Breast epithelium (tissue), 4 donors: ENCODE data around the gene NAALADL2. TPM values are rescaled to one million over a fixed set of nuclear protein-coding genes. Genes with fewer than 3 reads are reported as not detected.
"Not testable (repeated sequence)": the region's sequence is repeated elsewhere in the genome, so short reads cannot be mapped to it uniquely, and the experiment has no call there.

ENCODE experiments used
- DNase-seq, 2 donors: peaks; one replicate each; pipeline ENCODE4 v3.0.0-alpha.2; 2019; ENCODE audit warnings: low spot score in 2 of 2
- H3K27ac ChIP-seq, 2 donors: fragments of 200-600 bp; sonication (generic) in 1 of 2; one replicate each; pipeline ENCODE4 v1.5.1; 2016 to 2019; ENCODE audit warnings: mild to moderate bottlenecking in 1 of 2
- H3K27me3 ChIP-seq, 2 donors: fragments of 200-600 bp; sonication (generic) in 1 of 2; one replicate each; pipeline versions ENCODE4 v1.5.1 to v1.6.0; 2017 to 2019; ENCODE audit warnings: control low read depth in 1 of 2, mild to moderate bottlenecking in 1 of 2
- H3K36me3 ChIP-seq: fragments of 200-600 bp; one replicate; pipeline ENCODE4 v1.5.1; 2019
- H3K4me1 ChIP-seq, 2 donors: fragments of 200-600 bp; sonication (generic); one replicate each; pipeline ENCODE4 v1.5.1; 2016 to 2019; ENCODE audit warnings: control low read depth in 1 of 2
- H3K4me3 ChIP-seq, 3 donors: fragments of 200-600 bp; sonication (generic); 1 replicate in 2 of 3; 2 replicates in 1 of 3; pipeline ENCODE4 v1.5.1; 2016 to 2019; ENCODE audit warnings: mild to moderate bottlenecking in 3 of 3, moderate library complexity in 2 of 3
- H3K9me3 ChIP-seq, 2 donors: fragments of 200-600 bp; sonication (generic) in 1 of 2; one replicate each; pipeline ENCODE4 v1.5.1; 2016 to 2019; ENCODE audit warnings: control low read depth in 1 of 2
- CTCF ChIP-seq, 3 donors: fragments of 450-650 bp; IDR thresholded peaks; one replicate each; pipeline ENCODE4 v1.5.1; 2016 to 2017; ENCODE audit warnings: antibody characterized with exemption in 3 of 3, mild to moderate bottlenecking in 3 of 3, moderate library complexity in 3 of 3
- POLR2A ChIP-seq: fragments of 450-650 bp; IDR thresholded peaks from one replicate; pipeline ENCODE4 v1.6.1; 2016; ENCODE audit warnings: antibody characterized with exemption, mild to moderate bottlenecking, moderate library complexity
- POLR2AphosphoS5 ChIP-seq, 3 donors: sonication (generic); formaldehyde crosslinking; IDR thresholded peaks; one replicate each; pipeline ENCODE4 v1.6.1; 2017; ENCODE audit warnings: antibody characterized with exemption in 3 of 3
- intact Hi-C: fragments of 100-400 bp; cut with DNase I; formaldehyde crosslinking; loops from one replicate; pipeline ENCODE4 v1.15.1; 2023; ENCODE audit warnings: low total_unique reads
- total RNA-seq, 3 donors: library from RNA; depleted of rRNA; stranded (reverse); fragments of >200 nt; gene quantifications; one replicate each; pipeline ENCODE4 v1.1.0, GENCODE V29; 2016

Gene NAALADL2
- total RNA-seq, 3 donors from 2014 or later: 12.0 to 69.5 (median 53.9) TPM

GRCh38 chr3:175070946-175071345 is 211.8 kb downstream of the NAALADL2 start:
- intact Hi-C loops: no loop called here
- H3K27me3 ChIP-seq: no peaks in the 10 kb centered on the region
- no peak for DNase-seq
- no peaks in the 10 kb centered on the region for H3K9me3 ChIP-seq
- H3K36me3 ChIP-seq: no peaks in the 10 kb centered on the region
- H3K27ac ChIP-seq: no peak overlapping the region
- no peaks in the 10 kb centered on the region for H3K4me1 ChIP-seq
- H3K4me3 ChIP-seq: no peak overlapping the region
- no peak for TF ChIP-seq POLR2AphosphoS5 (IDR thresholded peaks at IDR 0.05)
- TF ChIP-seq POLR2A: no peak
- TF ChIP-seq CTCF (IDR thresholded peaks at IDR 0.05): no peak

- H3K36me3 ChIP-seq: no peaks in the 10 kb centered on the region
- TF ChIP-seq POLR2A (no peak), POLR2AphosphoS5 (IDR thresholded peaks at IDR 0.05) (no peak), CTCF (IDR thresholded peaks at IDR 0.05) (no peak)
- intact Hi-C loops: no loop called here
- H3K9me3 ChIP-seq: no peaks in the 10 kb centered on the region
- no peak overlapping the region for H3K27ac ChIP-seq
- no peak for DNase-seq
- no peaks in the 10 kb centered on the region for H3K4me1 ChIP-seq
- H3K27me3 ChIP-seq: no peaks in the 10 kb centered on the region
- H3K4me3 ChIP-seq: no peak overlapping the region
Observed at GRCh38 chr3:175073219-175073905, 214.2 kb downstream of the NAALADL2 start.

GRCh38 chr3:175075269-175075668 is 216.1 kb downstream of the NAALADL2 start:
- no peak for TF ChIP-seq CTCF (IDR thresholded peaks at IDR 0.05)
- no peak for TF ChIP-seq POLR2AphosphoS5 (IDR thresholded peaks at IDR 0.05)
- no peak for TF ChIP-seq POLR2A
- no peaks in the 10 kb centered on the region for H3K36me3 ChIP-seq
- H3K4me3 ChIP-seq: no peak overlapping the region
- intact Hi-C loops: no loop called here
- H3K4me1 ChIP-seq: no peaks in the 10 kb centered on the region
- no peak for DNase-seq
- no peaks in the 10 kb centered on the region for H3K9me3 ChIP-seq
- H3K27me3 ChIP-seq: no peaks in the 10 kb centered on the region
- no peak overlapping the region for H3K27ac ChIP-seq

- DNase-seq: no peak
- Histone ChIP-seq H3K27ac (no peak overlapping the region), H3K4me3 (no peak overlapping the region), H3K27me3 (no peaks in the 10 kb centered on the region), H3K4me1 (no peaks in the 10 kb centered on the region), H3K9me3 (no peaks in the 10 kb centered on the region), H3K36me3 (no peaks in the 10 kb centered on the region)
- intact Hi-C loops: no loop called here
- no peak for TF ChIP-seq POLR2AphosphoS5 (IDR thresholded peaks at IDR 0.05)
- TF ChIP-seq POLR2A: no peak
- TF ChIP-seq CTCF (IDR thresholded peaks at IDR 0.05): no peak
Observed at GRCh38 chr3:175077216-175077615, 218.1 kb downstream of the NAALADL2 start.

GRCh38 chr3:175082631-175083030 is 223.5 kb downstream of the NAALADL2 start:
- Histone ChIP-seq H3K27me3 (no peaks in the 10 kb centered on the region), H3K4me3 (no peak overlapping the region), H3K36me3 (no peaks in the 10 kb centered on the region), H3K27ac (no peak overlapping the region), H3K4me1 (no peaks in the 10 kb centered on the region), H3K9me3 (no peaks in the 10 kb centered on the region)
- DNase-seq: no peak
- intact Hi-C loops: no loop called here
- TF ChIP-seq POLR2A: no peak
- TF ChIP-seq CTCF (IDR thresholded peaks at IDR 0.05): no peak
- no peak for TF ChIP-seq POLR2AphosphoS5 (IDR thresholded peaks at IDR 0.05)

GRCh38 chr3:175087128-175087527 is 228.0 kb downstream of the NAALADL2 start:
- H3K27me3 ChIP-seq, H3K4me3 ChIP-seq, intact Hi-C loops, H3K27ac ChIP-seq, DNase-seq, H3K9me3 ChIP-seq, H3K36me3 ChIP-seq, H3K4me1 ChIP-seq: not testable (repeated sequence)
